NOMO-1 (cell line): ENCODE data around the gene GAS1.

ENCODE experiments used
- DNase-seq, 2 experiments: peaks; one replicate each; lab custom pipeline; 2025; ENCODE audit not compliant: unreplicated experiment in 2 of 2; lab: John Stamatoyannopoulos, UW

Gene GAS1

DNA sequence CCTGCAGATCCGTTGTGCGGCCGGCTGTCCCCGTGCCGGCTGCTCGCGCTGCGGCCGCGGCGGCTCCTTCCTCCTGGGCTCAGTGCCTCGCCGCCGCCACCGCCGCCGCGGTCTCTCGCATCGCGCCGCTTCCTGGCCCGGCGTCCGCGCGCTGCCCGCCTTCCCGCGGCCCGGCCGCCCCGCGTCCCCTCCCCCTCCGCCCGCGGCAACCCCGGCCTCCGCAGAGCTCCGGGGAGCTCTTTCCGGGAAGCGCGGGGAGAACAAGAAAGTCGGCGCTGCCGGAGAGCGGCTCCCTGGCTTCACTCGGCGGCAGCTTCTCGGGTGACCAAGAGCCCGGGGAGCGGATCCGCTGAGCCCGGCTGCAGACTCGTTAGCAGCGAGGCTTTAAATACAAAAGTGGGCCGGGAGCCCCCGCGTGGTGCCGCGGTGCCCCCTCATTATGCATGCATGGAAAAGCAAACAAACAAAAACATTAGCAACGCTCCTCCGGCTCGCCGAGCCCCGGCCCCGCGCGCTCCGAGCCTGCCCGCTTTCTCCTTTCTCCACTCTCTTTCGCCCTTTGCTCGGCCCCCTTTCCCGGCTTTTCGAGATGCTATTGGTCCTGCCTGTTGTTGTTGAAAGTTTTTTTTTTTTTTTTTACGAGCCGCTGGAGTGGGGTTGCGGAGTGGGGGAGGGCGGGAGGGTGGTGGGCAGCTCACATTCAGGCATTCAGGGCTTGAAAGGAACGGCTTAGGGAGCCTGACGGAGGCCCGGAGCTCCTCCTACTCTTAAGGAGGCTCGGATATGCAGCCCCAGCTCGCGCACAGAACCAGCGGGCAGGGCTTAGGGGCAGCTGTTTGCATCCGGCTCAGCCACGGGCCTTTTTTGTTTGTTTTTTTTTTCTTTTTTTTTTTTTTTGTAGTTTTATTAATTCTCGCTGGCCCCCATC lies at the start of gene GAS1:
TSS of gene GAS1 (minus strand) at position 361 of the 928 bp plus-strand sequence. CDS start 727 bp downstream, outside the sequence.
- peak; percentile 23 to 27 for DNase-seq

- DNase-seq, result no peak
These were observed 46.9 kb upstream of the GAS1 start for GRCh38 chr9:86994231-86994630.

DNA sequence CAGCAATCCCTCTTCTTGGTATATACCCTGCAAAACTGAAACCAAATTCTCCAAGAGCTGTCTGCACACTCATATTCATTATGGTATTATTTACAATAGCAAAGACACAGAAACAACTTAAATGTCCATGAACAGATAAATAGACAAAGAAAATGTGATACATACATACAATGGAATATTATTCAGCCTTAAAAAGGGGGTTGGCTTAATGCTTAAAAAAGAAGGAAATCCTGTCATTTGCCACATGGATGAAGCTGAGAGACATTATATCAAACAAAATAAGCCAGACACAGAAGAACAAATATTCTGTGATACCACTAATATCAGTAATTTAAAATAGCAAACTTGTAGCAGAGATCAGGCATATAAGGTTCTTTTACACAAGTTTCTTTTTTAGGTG lies 46.5 kb upstream of the GAS1 start:
- no peak for DNase-seq

GRCh38 chr9:86991077-86991476 lies 43.8 kb upstream of the GAS1 start:
- no peak for DNase-seq

- peak in 1 of 2 experiments; percentile 0 for DNase-seq
These were observed 43.0 kb upstream of the GAS1 start for GRCh38 chr9:86990290-86990689.

DNA sequence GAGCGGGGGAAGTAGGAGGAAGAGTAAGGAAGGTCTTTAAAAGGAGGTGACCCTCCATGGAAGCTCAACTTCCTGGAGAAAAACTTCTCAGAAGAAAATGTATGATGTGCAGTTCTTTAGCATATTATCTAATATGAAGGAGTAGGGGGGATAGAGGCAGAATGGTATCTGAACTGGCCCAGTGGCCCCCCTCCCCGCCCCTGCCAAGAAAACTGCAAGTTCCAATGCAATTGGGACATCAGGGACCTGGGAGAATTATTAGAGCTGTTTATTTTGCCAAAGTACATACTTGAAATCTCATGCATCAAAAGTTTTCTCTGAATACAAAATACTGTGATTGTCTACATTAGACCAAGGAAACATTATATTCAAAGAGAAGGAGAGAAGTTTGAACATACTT lies 40.6 kb upstream of the GAS1 start:
- no peak for DNase-seq

DNA sequence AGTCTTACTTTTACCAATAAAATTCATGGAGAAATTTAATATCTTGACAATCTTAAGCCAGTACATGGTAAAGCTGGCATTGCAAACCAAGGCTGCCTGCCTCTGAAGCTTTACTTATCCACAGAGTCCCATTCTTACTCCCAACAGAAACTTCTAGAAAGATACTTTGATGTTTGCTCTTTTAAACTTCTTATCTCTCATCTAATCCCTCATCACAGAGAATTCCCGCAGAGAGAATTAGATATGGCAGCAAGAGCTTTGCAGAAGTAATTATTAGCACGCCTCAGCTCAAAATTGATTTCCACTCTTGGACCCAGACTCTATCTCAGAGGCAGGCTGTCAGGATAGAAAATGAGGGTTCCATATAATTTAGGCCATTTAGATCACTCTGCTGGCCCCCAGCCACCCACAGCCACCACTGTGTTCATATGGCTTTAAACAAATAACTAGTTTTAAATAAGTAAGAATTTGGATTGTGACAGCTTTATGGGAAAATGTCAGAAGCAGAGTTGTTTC lies 37.9 kb upstream of the GAS1 start:
- DNase-seq, result no peak

DNA sequence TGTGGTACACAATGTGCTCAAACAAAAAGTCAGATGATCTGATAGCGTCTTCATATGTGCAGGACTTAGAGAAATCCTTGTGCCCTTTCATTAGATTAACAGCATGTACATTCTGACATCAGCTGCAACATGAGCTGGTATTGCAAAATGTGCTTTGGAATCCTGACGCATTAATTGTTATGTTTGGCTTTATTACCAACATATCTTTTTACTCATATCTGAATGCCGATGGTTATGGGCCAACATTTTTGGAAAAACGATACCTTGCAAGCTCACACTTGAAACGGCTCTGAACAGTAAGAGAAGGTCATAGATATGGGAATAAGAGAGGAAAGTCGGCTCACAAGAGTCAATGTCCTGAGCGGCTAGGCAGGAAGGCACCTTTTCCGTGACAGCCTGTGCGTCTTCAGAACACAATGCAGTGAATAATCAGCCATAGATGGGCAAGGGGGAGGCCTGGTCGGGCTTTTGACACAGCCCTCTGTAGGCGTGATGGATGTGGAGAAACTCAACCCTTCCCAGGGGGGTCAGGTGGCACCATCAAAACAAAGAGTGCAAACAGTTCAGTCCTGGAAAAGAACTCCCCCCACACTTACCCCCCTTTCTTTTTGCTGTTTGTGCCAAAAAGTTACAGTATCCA lies 36.4 kb upstream of the GAS1 start:
- no peak for DNase-seq

DNA sequence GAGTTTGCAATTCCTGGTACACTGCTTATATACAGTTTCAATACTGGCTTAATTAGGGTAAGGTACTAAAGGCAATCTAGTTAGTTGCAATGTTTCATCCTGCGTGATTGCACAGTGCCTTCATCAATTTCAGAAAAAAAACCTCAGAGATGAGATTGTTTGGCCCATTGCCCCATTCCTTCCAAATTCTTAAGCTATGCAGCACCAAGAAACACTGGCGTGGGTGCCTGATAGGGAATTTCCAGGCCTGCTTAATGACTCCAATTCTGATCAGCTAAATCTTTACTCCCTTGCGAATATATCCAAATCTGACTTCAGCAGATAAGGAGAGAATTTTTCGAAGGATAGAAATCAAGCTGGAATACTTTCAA lies 35.9 kb upstream of the GAS1 start:
- DNase-seq, result no peak

GRCh38 chr9:86980802-86981201 lies 33.5 kb upstream of the GAS1 start:
- no peak for DNase-seq

GRCh38 chr9:86979657-86980056 lies 32.4 kb upstream of the GAS1 start:
- no peak for DNase-seq

GRCh38 chr9:86978922-86979474 lies 31.7 kb upstream of the GAS1 start:
- no peak for DNase-seq

- no peak for DNase-seq
These were observed 31.1 kb upstream of the GAS1 start for GRCh38 chr9:86978413-86978812.

DNA sequence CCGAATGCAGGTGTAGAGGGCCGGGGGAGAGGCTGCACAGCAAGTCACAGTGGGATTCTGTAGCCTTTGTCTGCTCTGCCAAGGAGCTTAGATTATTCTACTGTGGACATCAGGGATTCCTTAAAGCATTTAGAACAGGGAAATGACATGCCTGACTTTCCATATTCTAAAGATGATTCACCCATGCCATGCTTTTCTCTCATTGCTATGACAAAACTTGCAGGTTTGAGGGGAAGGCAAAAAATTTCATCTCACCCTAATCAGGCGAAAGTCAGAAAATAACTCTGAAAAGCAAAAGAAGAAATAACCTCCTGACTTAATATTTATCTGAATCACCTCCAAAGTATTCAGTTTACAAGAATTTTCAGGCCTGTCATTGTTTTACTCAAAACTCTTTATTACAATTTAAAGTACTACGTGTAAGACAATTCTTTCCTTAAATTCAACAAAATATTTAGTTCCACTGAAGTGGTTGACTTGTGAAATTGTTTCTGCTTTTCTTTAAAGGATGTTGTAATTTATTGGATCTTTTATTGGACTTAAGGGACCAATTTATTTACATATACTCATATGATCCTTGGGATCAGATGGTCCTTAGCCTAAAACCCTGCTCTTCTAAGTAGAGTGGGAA lies 30.0 kb upstream of the GAS1 start:
- DNase-seq, result no peak

DNA sequence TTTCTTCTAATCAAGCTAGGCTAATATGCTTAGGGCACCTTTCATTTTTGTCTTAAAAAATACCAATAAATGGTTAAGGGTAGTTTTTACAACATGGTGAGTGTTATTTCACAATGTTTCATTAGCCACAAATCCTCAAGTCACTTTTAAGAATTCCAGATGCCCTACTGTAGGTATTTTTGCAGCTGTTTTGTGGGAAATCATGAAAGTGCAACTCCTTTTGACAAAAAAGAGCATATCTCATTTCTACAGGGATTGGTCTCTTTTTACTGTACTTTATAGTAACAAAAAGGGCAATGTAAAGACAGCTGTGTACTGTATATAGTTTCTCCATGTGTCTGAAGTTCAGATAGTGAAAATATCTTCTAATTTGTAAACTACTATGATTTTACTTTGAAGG lies 28.3 kb upstream of the GAS1 start:
- no peak for DNase-seq

- DNase-seq, result no peak
These were observed 27.7 kb upstream of the GAS1 start for GRCh38 chr9:86975036-86975435.

- no peak for DNase-seq
These were observed 27.1 kb upstream of the GAS1 start for GRCh38 chr9:86974421-86974820.

- DNase-seq, result no peak
These were observed 24.4 kb upstream of the GAS1 start for GRCh38 chr9:86971742-86972141.

DNA sequence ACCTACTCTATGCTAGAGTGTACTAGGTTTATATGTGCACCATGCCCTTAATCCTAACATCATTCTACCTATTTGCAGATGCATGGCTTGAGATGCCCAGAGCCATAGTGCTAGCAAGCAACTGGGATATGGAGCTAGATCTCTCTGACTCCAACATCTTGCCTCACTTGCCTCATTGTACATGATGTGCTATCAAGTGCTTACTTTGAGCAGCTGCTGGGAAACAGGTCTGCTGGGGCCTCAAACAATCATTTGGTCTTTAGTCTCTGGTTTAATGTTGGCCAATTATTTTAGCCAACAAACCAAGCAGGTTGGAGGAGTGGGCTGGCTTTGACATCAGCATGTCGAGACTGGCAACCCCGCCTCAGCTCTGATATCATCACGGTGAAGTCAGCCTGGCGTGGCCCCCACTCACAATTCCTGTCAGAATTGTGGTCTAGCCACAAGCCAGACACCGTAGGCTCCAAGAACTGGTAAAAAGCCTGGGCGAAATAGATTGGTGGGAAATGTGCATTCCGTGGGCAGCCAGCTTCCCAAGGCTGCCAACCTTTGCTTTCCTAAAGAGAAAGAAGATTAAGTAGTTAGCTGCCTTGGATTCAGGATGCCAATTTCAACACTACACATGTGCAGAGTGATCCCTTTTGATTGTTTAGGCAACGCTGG lies 21.1 kb upstream of the GAS1 start:
- DNase-seq, result no peak

- no peak for DNase-seq
These were observed 19.7 kb upstream of the GAS1 start for GRCh38 chr9:86966852-86967511.
